ENCODE data around the gene CCNL2. TPM values are rescaled to one million over a fixed set of nuclear protein-coding genes. Genes with fewer than 3 reads are reported as not detected.

CCNL2 gene
- total and polyA plus RNA-seq, 2 donors (not counting 1 experiment from before 2014, with no cell fraction given): 102 to 116 TPM

- H3K36me3 ChIP-seq (ENCODE audit: control insufficient read depth, insufficient read depth, low read length): no peaks in the 10 kb centered on the region
- H3K9ac ChIP-seq (ENCODE audit: insufficient read depth, low read length): no peak overlapping the region
- no peaks in the 10 kb centered on the region for H3K9me3 ChIP-seq (ENCODE audit: control insufficient read depth, insufficient read depth, low read depth, low read length)
- no peak for TF ChIP-seq EZH2 (IDR thresholded peaks at IDR 0.05; ENCODE audit: low read length, missing control alignments)
- no peak for TF ChIP-seq CTCF (conservative IDR thresholded peaks at IDR 0.05 in 1 of 2, IDR thresholded peaks at IDR 0.05 in 1 of 2; ENCODE audit: low read depth in 1 of 2, low read length in 2 of 2)
- H2AFZ ChIP-seq (ENCODE audit: low read length): no peak overlapping the region
- no peak overlapping the region for H3K27ac ChIP-seq (ENCODE audit: insufficient read depth, low read length)
- no peak for DNase-seq (ENCODE audit: low read depth in 2 of 2)
- H3K4me1 ChIP-seq (ENCODE audit: control insufficient read depth, extremely low read depth, insufficient read depth, low read length): peaks cover 11% of the 10 kb centered on the region
- no peak overlapping the region for H3K4me3 ChIP-seq (replicated peaks in 1 of 4; ENCODE audit: control extremely low read depth in 1 of 4, insufficient read depth in 1 of 4, low read depth in 3 of 4, low read length in 4 of 4)
- H3K4me2 ChIP-seq (ENCODE audit: extremely low read depth, insufficient read depth, low read length): no peak overlapping the region
- H4K20me1 ChIP-seq (ENCODE audit: control insufficient read depth, extremely low read depth, insufficient read depth, low read length): no peaks in the 10 kb centered on the region
- H3K79me2 ChIP-seq (ENCODE audit: control insufficient read depth, insufficient read depth, low read length): no peaks in the 10 kb centered on the region
- no peaks in the 10 kb centered on the region for H3K27me3 ChIP-seq (ENCODE audit: control insufficient read depth, insufficient read depth, low read length)
Measured at GRCh38 chr1:1438531-1439381, 39.6 kb upstream of the CCNL2 start.

GRCh38 chr1:1437904-1438376 is 38.8 kb upstream of the CCNL2 start:
- Histone ChIP-seq H2AFZ (ENCODE audit: low read length) (no peak overlapping the region), H3K4me2 (ENCODE audit: extremely low read depth, insufficient read depth, low read length) (no peak overlapping the region), H3K79me2 (ENCODE audit: control insufficient read depth, insufficient read depth, low read length) (no peaks in the 10 kb centered on the region), H3K27me3 (ENCODE audit: control insufficient read depth, insufficient read depth, low read length) (no peaks in the 10 kb centered on the region), H3K4me1 (ENCODE audit: control insufficient read depth, extremely low read depth, insufficient read depth, low read length) (peaks cover 15% of the 10 kb centered on the region), H3K27ac (ENCODE audit: insufficient read depth, low read length) (no peak overlapping the region), H4K20me1 (ENCODE audit: control insufficient read depth, extremely low read depth, insufficient read depth, low read length) (no peaks in the 10 kb centered on the region), H3K4me3 (replicated peaks in 1 of 4; ENCODE audit: control extremely low read depth in 1 of 4, insufficient read depth in 1 of 4, low read depth in 3 of 4, low read length in 4 of 4) (no peak overlapping the region), H3K9me3 (ENCODE audit: control insufficient read depth, insufficient read depth, low read depth, low read length) (no peaks in the 10 kb centered on the region), H3K36me3 (ENCODE audit: control insufficient read depth, insufficient read depth, low read length) (no peaks in the 10 kb centered on the region), H3K9ac (ENCODE audit: insufficient read depth, low read length) (no peak overlapping the region)
- TF ChIP-seq CTCF (conservative IDR thresholded peaks at IDR 0.05 in 1 of 2, IDR thresholded peaks at IDR 0.05 in 1 of 2; ENCODE audit: low read depth in 1 of 2, low read length in 2 of 2): no peak
- TF ChIP-seq EZH2 (IDR thresholded peaks at IDR 0.05; ENCODE audit: low read length, missing control alignments): no peak
- peak in 1 of 2 donors; percentile 20 for DNase-seq (ENCODE audit: low read depth in 2 of 2)

GRCh38 chr1:1437033-1437903 is 38.1 kb upstream of the CCNL2 start:
- H3K9ac ChIP-seq (ENCODE audit: insufficient read depth, low read length): no peak overlapping the region
- no peak overlapping the region for H2AFZ ChIP-seq (ENCODE audit: low read length)
- H3K4me1 ChIP-seq (ENCODE audit: control insufficient read depth, extremely low read depth, insufficient read depth, low read length): peaks cover 15% of the 10 kb centered on the region
- no peak overlapping the region for H3K27ac ChIP-seq (ENCODE audit: insufficient read depth, low read length)
- H3K79me2 ChIP-seq (ENCODE audit: control insufficient read depth, insufficient read depth, low read length): no peaks in the 10 kb centered on the region
- H3K27me3 ChIP-seq (ENCODE audit: control insufficient read depth, insufficient read depth, low read length): no peaks in the 10 kb centered on the region
- H3K4me2 ChIP-seq (ENCODE audit: extremely low read depth, insufficient read depth, low read length): no peak overlapping the region
- H3K9me3 ChIP-seq (ENCODE audit: control insufficient read depth, insufficient read depth, low read depth, low read length): no peaks in the 10 kb centered on the region
- no peaks in the 10 kb centered on the region for H3K36me3 ChIP-seq (ENCODE audit: control insufficient read depth, insufficient read depth, low read length)
- no peak overlapping the region for H3K4me3 ChIP-seq (replicated peaks in 1 of 4; ENCODE audit: control extremely low read depth in 1 of 4, insufficient read depth in 1 of 4, low read depth in 3 of 4, low read length in 4 of 4)
- DNase-seq (ENCODE audit: low read depth in 2 of 2): no peak
- TF ChIP-seq EZH2 (IDR thresholded peaks at IDR 0.05; ENCODE audit: low read length, missing control alignments) (no peak), CTCF (conservative IDR thresholded peaks at IDR 0.05 in 1 of 2, IDR thresholded peaks at IDR 0.05 in 1 of 2; ENCODE audit: low read depth in 1 of 2, low read length in 2 of 2) (no peak)
- H4K20me1 ChIP-seq (ENCODE audit: control insufficient read depth, extremely low read depth, insufficient read depth, low read length): no peaks in the 10 kb centered on the region

Measured in fibroblast of lung (primary cell).